AG04450 (cell line): ENCODE results near the gene DTD2. TPM values are rescaled to one million over a fixed set of nuclear protein-coding genes. Genes with fewer than 3 reads are reported as not detected.

Experiments used
- CTCF ChIA-PET: fragments of 300-600, 350-600 bp; formaldehyde crosslinking; extraction: SDS; loops from one replicate; lab custom pipeline; 2022; ENCODE audit warnings: antibody characterized with exemption, inconsistent platforms; lab: Charles Lee
- POLR2A ChIA-PET: fragments of 350-600 bp; formaldehyde crosslinking; extraction: SDS; loops from one replicate; lab custom pipeline; 2021; ENCODE audit warnings: antibody characterized with exemption, inconsistent platforms; lab: Yijun Ruan, JAX
- DNase-seq: peaks from one replicate; pipeline ENCODE4 v3.0.0-alpha.2; 2011; ENCODE audit warnings: low read depth, low spot score
- H3K27ac ChIP-seq: one replicate; pipeline ENCODE4 v1.5.1; 2012; ENCODE audit warnings: low read depth, low read length, control low read depth
- H3K27me3 ChIP-seq: one replicate; pipeline ENCODE4 v1.6.0; 2012; ENCODE audit warnings: low read length; ENCODE audit not compliant: control insufficient read depth, insufficient read depth
- H3K4me3 ChIP-seq: 2 replicates; pipeline ENCODE4 v1.5.1; 2011; ENCODE audit warnings: mild to moderate bottlenecking, low read depth, low read length, control low read depth
- H3K9me3 ChIP-seq: 2 replicates; pipeline ENCODE4 v1.5.1; 2012; ENCODE audit warnings: low read length; ENCODE audit not compliant: control insufficient read depth, insufficient read depth
- polyA plus RNA-seq: library from polyadenylated mRNA; depleted of rRNA; stranded (reverse); fragments of >200 nt; gene quantifications from 2 replicates; pipeline ENCODE4 v1.2.3, GENCODE V29; 2011
- TF ChIP-seq, protein P1 (sequence below): IDR thresholded peaks from 2 replicates; pipeline ENCODE4 v1.5.1; 2011; ENCODE audit warnings: low read depth, low read length, control low read depth, inconsistent platforms

Gene DTD2
- polyA plus RNA-seq, 1 experiment: 18.8 TPM

- no peaks in the 10 kb centered on the region for H3K27me3 ChIP-seq
- no peak for DNase-seq
- no peak overlapping the region for H3K4me3 ChIP-seq
- TF ChIP-seq, protein P1, sequence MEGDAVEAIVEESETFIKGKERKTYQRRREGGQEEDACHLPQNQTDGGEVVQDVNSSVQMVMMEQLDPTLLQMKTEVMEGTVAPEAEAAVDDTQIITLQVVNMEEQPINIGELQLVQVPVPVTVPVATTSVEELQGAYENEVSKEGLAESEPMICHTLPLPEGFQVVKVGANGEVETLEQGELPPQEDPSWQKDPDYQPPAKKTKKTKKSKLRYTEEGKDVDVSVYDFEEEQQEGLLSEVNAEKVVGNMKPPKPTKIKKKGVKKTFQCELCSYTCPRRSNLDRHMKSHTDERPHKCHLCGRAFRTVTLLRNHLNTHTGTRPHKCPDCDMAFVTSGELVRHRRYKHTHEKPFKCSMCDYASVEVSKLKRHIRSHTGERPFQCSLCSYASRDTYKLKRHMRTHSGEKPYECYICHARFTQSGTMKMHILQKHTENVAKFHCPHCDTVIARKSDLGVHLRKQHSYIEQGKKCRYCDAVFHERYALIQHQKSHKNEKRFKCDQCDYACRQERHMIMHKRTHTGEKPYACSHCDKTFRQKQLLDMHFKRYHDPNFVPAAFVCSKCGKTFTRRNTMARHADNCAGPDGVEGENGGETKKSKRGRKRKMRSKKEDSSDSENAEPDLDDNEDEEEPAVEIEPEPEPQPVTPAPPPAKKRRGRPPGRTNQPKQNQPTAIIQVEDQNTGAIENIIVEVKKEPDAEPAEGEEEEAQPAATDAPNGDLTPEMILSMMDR: no peak
- ChIA-PET CTCF (interaction anchor here (1.3 kb wide), 1 partner anchor 22 kb away, joined by 6 read pairs; no protein-coding TSS in a partner anchor), POLR2A (interaction anchor here (1.0 kb wide), 1 partner anchor 8 kb away, joined by 5 read pairs; the partner anchor contains the start of gene HEATR5A)
- no peaks in the 10 kb centered on the region for H3K9me3 ChIP-seq
- H3K27ac ChIP-seq: no peak overlapping the region
Measured at GRCh38 chr14:31428011-31428410, 29.3 kb downstream of the DTD2 start.

DNA sequence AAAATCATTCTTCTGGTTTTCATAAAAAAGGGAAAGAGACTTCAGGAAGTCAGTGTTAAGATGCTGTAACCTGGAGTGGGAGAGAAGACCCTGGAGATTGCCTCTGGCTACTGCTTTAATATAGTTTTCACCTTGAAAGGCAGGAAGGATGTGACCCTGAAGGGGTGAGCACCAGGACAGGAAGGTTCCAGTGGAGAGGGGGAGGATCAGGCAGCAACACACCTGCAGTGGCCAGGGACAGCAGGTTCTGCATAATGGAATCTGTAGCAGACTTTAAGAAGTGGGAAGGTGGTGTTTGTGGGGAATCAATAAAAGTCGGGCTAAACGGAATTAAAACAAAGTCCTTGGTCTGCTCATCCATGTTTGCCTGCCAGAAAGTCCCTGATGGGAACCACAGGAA is 30.6 kb downstream of the DTD2 start:
- ChIA-PET POLR2A (no interaction called here), CTCF (interaction anchor here (1.8 kb wide), 1 partner anchor 23 kb away, joined by 12 read pairs; no protein-coding TSS in a partner anchor)
- no peaks in the 10 kb centered on the region for H3K9me3 ChIP-seq
- H3K27ac ChIP-seq: no peak overlapping the region
- DNase-seq: no peak
- H3K4me3 ChIP-seq: no peak overlapping the region
- no peaks in the 10 kb centered on the region for H3K27me3 ChIP-seq
- TF ChIP-seq, protein P1: no peak

DNA sequence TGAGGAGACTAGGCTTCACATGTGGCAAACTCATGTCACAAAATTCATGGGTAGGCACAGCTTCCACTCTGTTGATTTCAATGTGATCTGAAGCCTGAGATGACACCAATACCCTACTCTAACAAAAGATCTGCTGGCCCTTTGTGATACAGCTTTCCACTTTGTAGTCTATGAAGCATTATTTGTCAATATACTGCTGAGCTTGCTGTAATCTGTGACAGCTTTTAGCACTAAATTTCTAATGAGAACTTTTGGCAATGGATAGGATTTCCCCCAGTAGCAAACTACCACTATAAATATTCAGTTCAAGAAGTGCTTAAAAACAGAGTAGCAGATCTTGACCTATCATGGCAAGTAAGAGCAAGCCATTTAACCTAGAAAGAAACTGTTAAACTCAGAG is 31.4 kb downstream of the DTD2 start:
- POLR2A ChIA-PET: no interaction called here
- Histone ChIP-seq H3K27ac (no peak overlapping the region), H3K9me3 (no peaks in the 10 kb centered on the region), H3K4me3 (no peak overlapping the region), H3K27me3 (no peaks in the 10 kb centered on the region)
- CTCF ChIA-PET: interaction anchor here (1.8 kb wide), 1 partner anchor 24 kb away, joined by 12 read pairs; no protein-coding TSS in a partner anchor
- DNase-seq: no peak
- TF ChIP-seq, protein P1: no peak

GRCh38 chr14:31421200-31421599 is 36.1 kb downstream of the DTD2 start:
- ChIA-PET CTCF (interaction anchor here (1.2 to 2.4 kb wide), 2 partner anchors 28 to 36 kb away, joined by 3 to 11 read pairs; partner anchors contain the start of gene DTD2), POLR2A (interaction anchor here (1.1 to 2.2 kb wide), 3 partner anchors 14 to 158 kb away, joined by 3 to 17 read pairs (median 5); no protein-coding TSS in a partner anchor)
- TF ChIP-seq, protein P1: no peak
- Histone ChIP-seq H3K27me3 (no peaks in the 10 kb centered on the region), H3K27ac (no peak overlapping the region), H3K9me3 (peaks cover 4% of the 10 kb centered on the region; the same call in 1 of the 2 replicates), H3K4me3 (no peak overlapping the region; the same call in 1 of the 2 replicates)
- DNase-seq: no peak
